Astrocyte (in vitro differentiated cells and primary cell): ENCODE measurements around the gene RAB11FIP4. TPM values are rescaled to one million over a fixed set of nuclear protein-coding genes. Genes with fewer than 3 reads are reported as not detected.

Experiments
- DNase-seq: peaks from one replicate; pipeline ENCODE4 v3.0.0-alpha.2; 2010; ENCODE audit warnings: low read depth
- FAIRE-seq: peaks from 2 replicates; lab custom pipeline; 2011; peaks lifted over from hg19 to GRCh38; lab: Jason Lieb, UNC
- H2AFZ ChIP-seq: 2 replicates; pipeline ENCODE4 v1.6.0; 2012; ENCODE audit warnings: low read depth, low read length, inconsistent platforms
- H3K27ac ChIP-seq: 2 replicates; pipeline ENCODE4 v1.5.1; 2011; ENCODE audit warnings: low read depth, low read length, inconsistent platforms
- H3K27me3 ChIP-seq: 2 replicates; pipeline ENCODE4 v1.6.0; 2011; ENCODE audit warnings: low read length, inconsistent platforms; ENCODE audit not compliant: insufficient read depth
- H3K36me3 ChIP-seq: 2 replicates; pipeline ENCODE4 v1.5.1; 2011; ENCODE audit warnings: low read length, inconsistent platforms; ENCODE audit not compliant: insufficient read depth
- H3K4me1 ChIP-seq: 2 replicates; pipeline ENCODE4 v1.5.1; 2011; ENCODE audit warnings: low read length, inconsistent platforms; ENCODE audit not compliant: insufficient read depth
- H3K4me2 ChIP-seq: 2 replicates; pipeline ENCODE4 v1.6.0; 2012; ENCODE audit warnings: low read length, inconsistent platforms
- H3K4me3 ChIP-seq: 2 replicates; pipeline ENCODE4 v1.5.1; 2011; ENCODE audit warnings: low read depth, mild to moderate bottlenecking, low read length, inconsistent platforms; ENCODE audit not compliant: insufficient read depth
- H3K79me2 ChIP-seq: 2 replicates; pipeline ENCODE4 v1.6.0; 2012; ENCODE audit warnings: mild to moderate bottlenecking, low read length, inconsistent platforms; ENCODE audit not compliant: insufficient read depth
- H3K9ac ChIP-seq: 2 replicates; pipeline ENCODE4 v1.6.0; 2012; ENCODE audit warnings: mild to moderate bottlenecking, low read length, inconsistent platforms
- H3K9me3 ChIP-seq: 2 replicates; pipeline ENCODE4 v1.5.1; 2012; ENCODE audit warnings: low read depth, mild to moderate bottlenecking, low read length, inconsistent platforms; ENCODE audit not compliant: insufficient read depth
- H4K20me1 ChIP-seq: 2 replicates; pipeline ENCODE4 v1.6.0; 2012; ENCODE audit warnings: low read length, inconsistent platforms; ENCODE audit not compliant: insufficient read depth
- H3K27ac Mint-ChIP-seq: one replicate; pipeline ENCODE4 v1.8.0; 2021; ENCODE audit warnings: mild to moderate bottlenecking, mixed read lengths; ENCODE audit not compliant: unreplicated experiment
- H3K27me3 Mint-ChIP-seq: one replicate; pipeline ENCODE4 v1.8.0; 2021; ENCODE audit warnings: low read depth, mixed read lengths; ENCODE audit not compliant: unreplicated experiment
- H3K36me3 Mint-ChIP-seq: one replicate; pipeline ENCODE4 v1.8.0; 2021; ENCODE audit warnings: low read depth, mixed read lengths; ENCODE audit not compliant: unreplicated experiment
- H3K4me1 Mint-ChIP-seq: one replicate; pipeline ENCODE4 v1.8.0; 2021; ENCODE audit warnings: low read depth, mixed read lengths; ENCODE audit not compliant: unreplicated experiment
- H3K4me3 Mint-ChIP-seq: one replicate; pipeline ENCODE4 v1.8.0; 2021; ENCODE audit warnings: mild to moderate bottlenecking, moderate library complexity, mixed read lengths; ENCODE audit not compliant: unreplicated experiment
- H3K9me3 Mint-ChIP-seq: one replicate; pipeline ENCODE4 v1.8.0; 2021; ENCODE audit warnings: mild to moderate bottlenecking, mixed read lengths; ENCODE audit not compliant: unreplicated experiment
- EZH2 ChIP-seq: IDR thresholded peaks from 2 replicates; pipeline ENCODE4 v1.6.1; 2012; ENCODE audit warnings: mild to moderate bottlenecking, low read length, inconsistent platforms; ENCODE audit not compliant: insufficient read depth
- total RNA-seq: library from RNA; stranded (reverse); gene quantifications from 2 replicates; pipeline ENCODE4 v1.2.1, GENCODE V29; 2021
- TF ChIP-seq, protein P1 (sequence below): IDR thresholded peaks from 2 replicates; pipeline ENCODE4 v1.5.1; 2011; ENCODE audit warnings: low read depth, mild to moderate bottlenecking, inconsistent platforms, low read length, moderate library complexity; ENCODE audit not compliant: insufficient read depth

RAB11FIP4 gene
- total RNA-seq, 1 donor from 2014 or later = 4.4 TPM

- Histone ChIP-seq H3K4me2 (no peak overlapping the region), H2AFZ (no peak overlapping the region), H3K27me3 (peaks cover 8% of the 10 kb centered on the region), H3K9me3 (no peaks in the 10 kb centered on the region), H3K79me2 (no peaks in the 10 kb centered on the region), H3K36me3 (no peaks in the 10 kb centered on the region), H4K20me1 (no peaks in the 10 kb centered on the region), H3K4me1 (no peaks in the 10 kb centered on the region), H3K4me3 (no peak overlapping the region), H3K9ac (no peak overlapping the region), H3K27ac (no peak overlapping the region)
- Mint-ChIP-seq H3K4me3 (no peak overlapping the region), H3K9me3 (no peaks in the 10 kb centered on the region), H3K27ac (no peak overlapping the region), H3K27me3 (peaks cover 55% of the 10 kb centered on the region), H3K36me3 (peaks cover 1% of the 10 kb centered on the region), H3K4me1 (no peaks in the 10 kb centered on the region)
- DNase-seq (no peak), FAIRE-seq (no peak)
- TF ChIP-seq, protein P1, sequence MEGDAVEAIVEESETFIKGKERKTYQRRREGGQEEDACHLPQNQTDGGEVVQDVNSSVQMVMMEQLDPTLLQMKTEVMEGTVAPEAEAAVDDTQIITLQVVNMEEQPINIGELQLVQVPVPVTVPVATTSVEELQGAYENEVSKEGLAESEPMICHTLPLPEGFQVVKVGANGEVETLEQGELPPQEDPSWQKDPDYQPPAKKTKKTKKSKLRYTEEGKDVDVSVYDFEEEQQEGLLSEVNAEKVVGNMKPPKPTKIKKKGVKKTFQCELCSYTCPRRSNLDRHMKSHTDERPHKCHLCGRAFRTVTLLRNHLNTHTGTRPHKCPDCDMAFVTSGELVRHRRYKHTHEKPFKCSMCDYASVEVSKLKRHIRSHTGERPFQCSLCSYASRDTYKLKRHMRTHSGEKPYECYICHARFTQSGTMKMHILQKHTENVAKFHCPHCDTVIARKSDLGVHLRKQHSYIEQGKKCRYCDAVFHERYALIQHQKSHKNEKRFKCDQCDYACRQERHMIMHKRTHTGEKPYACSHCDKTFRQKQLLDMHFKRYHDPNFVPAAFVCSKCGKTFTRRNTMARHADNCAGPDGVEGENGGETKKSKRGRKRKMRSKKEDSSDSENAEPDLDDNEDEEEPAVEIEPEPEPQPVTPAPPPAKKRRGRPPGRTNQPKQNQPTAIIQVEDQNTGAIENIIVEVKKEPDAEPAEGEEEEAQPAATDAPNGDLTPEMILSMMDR = no peak
- TF ChIP-seq EZH2 = no peak
Measured at GRCh38 chr17:31397256-31397939, 5.9 kb downstream of the RAB11FIP4 start.

DNA sequence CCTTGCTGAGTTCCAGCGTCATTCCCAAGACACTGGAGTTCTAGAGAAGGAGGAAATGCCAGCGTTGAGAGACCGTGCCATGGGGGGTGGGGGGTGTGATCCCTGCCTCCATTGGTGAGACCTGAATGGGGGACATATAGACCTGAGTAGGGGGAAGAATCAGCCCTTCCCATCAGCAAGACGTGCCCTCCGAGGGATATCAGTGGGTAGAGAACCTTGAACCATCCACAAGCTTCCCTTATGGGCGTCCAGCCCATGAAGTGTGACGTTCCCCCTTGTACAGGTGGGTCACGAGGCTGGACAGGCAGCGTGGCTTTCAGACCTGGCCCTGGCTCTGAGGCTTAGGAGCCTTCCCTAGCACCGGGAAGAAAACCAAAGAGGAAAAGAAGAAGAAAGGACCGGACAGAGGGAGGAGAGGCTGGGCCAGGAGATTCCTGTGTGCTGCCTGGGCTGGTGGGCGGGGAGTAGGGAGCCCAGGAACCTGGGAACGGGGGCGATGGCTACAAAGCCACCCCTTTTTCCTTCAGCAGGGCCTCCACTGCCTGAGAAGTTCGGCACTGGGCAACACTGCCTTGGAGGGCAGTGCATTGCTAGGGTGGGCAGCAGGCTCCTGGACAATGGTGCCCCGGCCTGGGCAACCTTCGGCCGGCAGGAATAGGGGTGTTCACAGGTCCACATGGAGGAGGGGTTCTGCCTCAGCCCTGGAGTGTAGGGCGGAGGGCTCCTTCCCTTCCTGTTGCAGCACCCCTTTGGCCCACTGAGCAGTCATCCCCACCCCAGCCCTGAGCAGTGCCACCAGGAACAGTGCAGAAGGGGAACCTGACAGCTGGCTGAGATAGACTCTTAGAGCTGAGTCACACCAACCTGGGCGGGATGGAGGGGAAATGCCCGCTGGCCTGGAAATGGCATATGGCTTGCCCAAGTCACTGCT lies 7.2 kb downstream of the RAB11FIP4 start:
- no peak for DNase-seq
- Histone ChIP-seq H3K36me3 (no peaks in the 10 kb centered on the region), H3K4me3 (no peak overlapping the region)

More for the DNA sequence above, 7.2 kb downstream of the RAB11FIP4 start:
- no peaks in the 10 kb centered on the region for H3K9me3 Mint-ChIP-seq
- FAIRE-seq = no peak
- peaks cover 1% of the 10 kb centered on the region for H3K36me3 Mint-ChIP-seq
- Histone ChIP-seq H3K9me3 (no peaks in the 10 kb centered on the region), H3K4me2 (no peak overlapping the region), H3K79me2 (no peaks in the 10 kb centered on the region), H3K27ac (no peak overlapping the region), H3K27me3 (peaks cover 2% of the 10 kb centered on the region), H4K20me1 (no peaks in the 10 kb centered on the region), H3K9ac (no peak overlapping the region), H3K4me1 (no peaks in the 10 kb centered on the region), H2AFZ (no peak overlapping the region)
- H3K27me3 Mint-ChIP-seq = peaks cover 42% of the 10 kb centered on the region
- no peak overlapping the region for H3K27ac Mint-ChIP-seq
- H3K4me3 Mint-ChIP-seq = no peak overlapping the region
- TF ChIP-seq EZH2 = no peak
- TF ChIP-seq, protein P1 = no peak
- H3K4me1 Mint-ChIP-seq = no peaks in the 10 kb centered on the region
